ENCODE measurements around the gene MBD2.

The MBD2 gene

DNA sequence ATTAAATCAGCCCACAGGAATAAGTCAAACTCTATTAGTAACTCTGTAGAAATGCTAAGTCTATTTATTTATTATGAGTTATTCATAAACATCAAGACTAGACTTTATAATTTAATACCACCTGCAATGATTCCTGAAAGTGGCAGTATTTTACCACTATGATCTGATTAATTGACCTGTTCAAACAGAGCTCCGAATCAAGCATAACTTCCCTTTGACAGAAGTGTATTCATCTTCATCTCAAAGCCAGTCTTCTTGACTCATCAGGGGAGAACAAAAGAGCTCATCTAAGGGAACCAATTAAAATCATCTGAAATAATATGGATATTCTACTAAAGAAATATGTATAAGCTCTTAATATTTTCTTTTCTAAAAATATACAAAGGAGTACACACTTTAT lies 122.3 kb downstream of the MBD2 start:
- no peak for DNase-seq (ENCODE audit: low spot score)
